ENCODE measurements around the gene PAFAH2. TPM values are rescaled to one million over a fixed set of nuclear protein-coding genes. Genes with fewer than 3 reads are reported as not detected.

The PAFAH2 gene
- 12.1 TPM for total RNA-seq
- long read RNA-seq, partial matches to known transcripts: 6 of 19 reads
- long read RNA-seq, other reads (novel, unspliced or antisense): 9 of 19 reads

- peak; percentile 98 for DNase-seq
- ATAC-seq (ENCODE audit: poor library complexity): peak; percentile 99
- intact Hi-C loops (cut with DNase I): loop anchor here (5.0 kb wide), 1 partner anchor 101 kb away; no protein-coding TSS in a partner anchor
These were observed at the start of gene PAFAH2 for GRCh38 chr1:25997828-25998761. TSS of gene PAFAH2 (minus strand) at chr1:25998063. CDS start at chr1:25990816, 7,247 bp downstream.

- ATAC-seq (ENCODE audit: poor library complexity): no peak
- intact Hi-C loops (cut with DNase I): no loop called here
- no peak for DNase-seq
These were observed 49.5 kb upstream of the PAFAH2 start for GRCh38 chr1:26047278-26047874.

DNA sequence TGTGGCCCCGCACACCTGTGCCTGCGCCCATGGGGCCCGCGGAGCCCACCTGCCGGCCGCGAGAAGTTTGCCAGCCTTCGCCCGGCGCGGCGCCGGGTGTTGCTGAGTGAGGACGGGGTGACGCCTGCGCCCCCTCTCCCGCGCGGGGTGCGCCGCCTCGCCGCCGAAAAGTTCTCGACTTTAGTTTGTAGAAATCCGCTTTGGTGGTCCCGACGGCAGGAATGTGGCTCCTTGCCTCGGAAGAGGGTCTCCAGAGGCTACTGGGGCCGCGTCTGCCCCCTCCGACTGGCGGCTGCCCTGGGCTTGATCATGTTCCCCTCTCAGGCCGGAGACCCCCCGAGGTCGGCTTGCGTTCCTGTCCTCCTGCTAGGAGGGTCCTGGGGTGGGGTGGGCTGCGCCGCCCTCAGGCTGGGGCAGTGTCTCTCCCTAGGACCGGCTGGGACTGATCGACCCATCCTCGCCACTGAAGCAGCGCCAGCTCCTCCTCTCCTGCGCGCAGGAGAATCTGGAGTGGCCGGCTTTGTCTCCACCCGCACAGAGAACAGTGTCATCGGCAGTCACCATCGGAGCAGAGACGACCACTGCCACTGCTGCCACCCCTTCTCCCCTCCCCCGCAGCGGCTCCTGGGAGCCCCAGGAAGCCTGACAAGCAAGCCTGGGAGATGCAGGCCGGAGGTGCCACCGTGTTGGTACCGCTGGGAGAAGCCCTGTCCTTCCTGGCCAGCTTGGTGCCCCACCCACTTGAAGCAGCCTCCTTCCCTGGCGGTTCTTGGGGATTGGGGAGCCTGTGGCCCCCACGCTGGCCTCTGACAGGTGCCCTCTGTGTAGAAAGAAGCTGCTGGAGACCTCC is 48.6 kb upstream of the PAFAH2 start:
- intact Hi-C loops (cut with DNase I): no loop called here
- DNase-seq (peak; percentile 30), ATAC-seq (ENCODE audit: poor library complexity) (no peak)

DNA sequence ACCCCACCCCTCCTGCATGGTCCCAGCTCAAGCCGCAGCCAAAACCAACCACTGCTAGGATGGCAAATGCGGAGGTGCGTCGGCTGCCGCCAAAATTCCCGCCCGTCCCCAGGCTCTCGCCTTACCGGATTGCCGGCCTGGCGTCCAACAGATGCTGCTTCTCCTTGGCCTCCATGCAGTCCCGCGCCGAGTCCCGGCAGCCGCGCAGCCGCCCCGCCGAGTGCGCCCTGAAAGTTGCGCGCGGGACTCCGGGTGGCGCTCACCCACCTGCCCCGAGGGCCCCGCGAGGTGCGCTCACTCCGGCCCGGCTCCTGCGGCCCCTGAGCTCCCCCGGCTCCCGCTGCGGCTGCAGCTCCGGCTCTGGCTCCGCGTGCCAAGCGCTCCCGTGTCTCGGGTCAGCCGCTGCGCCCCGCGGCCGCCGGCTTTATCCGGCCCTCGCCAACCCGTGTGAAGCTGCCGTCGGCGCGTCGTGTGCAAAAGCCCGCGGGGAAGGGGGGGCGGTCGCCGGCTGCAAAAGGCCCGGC is 47.9 kb upstream of the PAFAH2 start, which contains the start of gene SLC30A2:
Gene SLC30A2 (minus strand): TSS at position 397 of the 524 bp plus-strand sequence. CDS start 222 bp downstream, at position 175.
- ATAC-seq (ENCODE audit: poor library complexity): peak; percentile 32
- peak; percentile 40 for DNase-seq
- intact Hi-C loops (cut with DNase I): no loop called here

GRCh38 chr1:26044971-26045721 is 47.3 kb upstream of the PAFAH2 start:
- peak; percentile 53 for DNase-seq
- peak; percentile 24 for ATAC-seq (ENCODE audit: poor library complexity)
- intact Hi-C loops (cut with DNase I): no loop called here

DNA sequence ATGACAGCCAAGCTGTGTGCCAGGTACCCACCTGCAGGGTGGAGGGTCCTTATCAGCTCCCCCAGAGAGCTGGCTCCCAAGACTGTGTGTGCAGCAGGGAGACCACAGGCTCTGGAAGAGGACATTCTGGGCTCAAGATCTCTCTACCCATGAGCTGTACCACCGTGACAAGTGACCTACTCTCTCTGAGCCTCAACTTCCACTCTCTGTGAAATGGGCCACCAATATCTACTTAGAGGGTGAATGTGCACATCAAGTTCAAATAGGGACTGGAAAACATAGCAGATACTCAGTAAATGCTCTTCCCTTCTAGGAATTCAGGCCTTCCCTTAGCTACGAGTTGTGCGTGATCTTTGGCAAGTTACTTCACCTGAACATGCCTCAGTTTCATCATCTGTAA is 46.6 kb upstream of the PAFAH2 start:
- intact Hi-C loops (cut with DNase I): no loop called here
- no peak for DNase-seq
- no peak for ATAC-seq (ENCODE audit: poor library complexity)

GRCh38 chr1:26043765-26044164 is 45.9 kb upstream of the PAFAH2 start:
- DNase-seq: no peak
- intact Hi-C loops (cut with DNase I): no loop called here
- ATAC-seq (ENCODE audit: poor library complexity): no peak

DNA sequence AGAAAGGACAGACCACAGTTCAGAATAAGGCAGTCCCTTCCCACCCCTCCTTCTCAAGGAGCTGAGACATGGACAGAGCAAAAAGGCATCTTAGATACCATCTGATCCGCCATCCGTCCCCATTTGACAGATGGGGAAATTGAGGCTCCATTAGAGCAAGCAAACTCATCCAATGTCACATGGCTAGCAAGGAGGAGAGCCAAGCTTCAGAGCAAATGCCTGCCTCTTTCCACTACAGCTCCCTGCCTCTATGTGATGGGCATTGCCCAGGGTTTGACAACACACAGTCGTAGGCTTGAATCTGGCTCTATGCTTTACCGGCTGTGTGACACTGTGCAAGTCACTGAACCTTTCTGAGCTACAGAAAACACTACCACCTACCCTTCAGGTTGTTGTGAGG is 44.1 kb upstream of the PAFAH2 start:
- no peak for DNase-seq
- intact Hi-C loops (cut with DNase I): no loop called here
- ATAC-seq (ENCODE audit: poor library complexity): no peak

DNA sequence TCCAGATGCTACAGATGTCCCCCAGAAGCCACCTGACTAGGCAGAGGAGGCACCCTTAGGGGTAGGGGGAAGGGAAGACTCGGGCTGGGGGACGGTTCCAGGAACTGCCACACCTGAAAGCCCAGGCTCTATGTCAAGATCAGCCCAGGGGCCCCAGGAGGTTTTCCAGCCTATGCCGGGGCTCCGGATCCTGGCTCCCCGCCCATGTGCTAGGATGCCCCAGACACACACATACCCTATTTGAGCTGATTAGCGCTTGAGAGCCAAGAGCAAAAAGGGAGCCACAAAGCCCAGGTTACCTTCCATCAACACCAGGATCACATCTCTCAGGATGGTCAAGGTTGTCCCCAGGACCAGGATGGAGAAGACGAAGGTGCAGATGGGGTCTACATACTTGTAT is 43.5 kb upstream of the PAFAH2 start:
- DNase-seq (no peak), ATAC-seq (ENCODE audit: poor library complexity) (no peak)
- intact Hi-C loops (cut with DNase I): no loop called here

GRCh38 chr1:26038904-26039303 is 41.0 kb upstream of the PAFAH2 start:
- DNase-seq: no peak
- intact Hi-C loops (cut with DNase I): loop anchor here (5.0 kb wide), 3 partner anchors 63 to 123 kb away; no protein-coding TSS in a partner anchor

GRCh38 chr1:26038477-26038876 is 40.6 kb upstream of the PAFAH2 start:
- intact Hi-C loops (cut with DNase I): loop anchor here (5.0 kb wide), 3 partner anchors 64 to 124 kb away; no protein-coding TSS in a partner anchor
- ATAC-seq (ENCODE audit: poor library complexity) (no peak), DNase-seq (peak; percentile 24)

More at GRCh38 chr1:26038904-26039303, 41.0 kb upstream of the PAFAH2 start:
- no peak for ATAC-seq (ENCODE audit: poor library complexity)

- DNase-seq (peak; percentile 36), ATAC-seq (ENCODE audit: poor library complexity) (no peak)
- intact Hi-C loops (cut with DNase I): loop anchor here (2.0 to 5.0 kb wide), 4 partner anchors 27 to 124 kb away; no protein-coding TSS in a partner anchor
These were observed 40.0 kb upstream of the PAFAH2 start for GRCh38 chr1:26037904-26038303.

DNA sequence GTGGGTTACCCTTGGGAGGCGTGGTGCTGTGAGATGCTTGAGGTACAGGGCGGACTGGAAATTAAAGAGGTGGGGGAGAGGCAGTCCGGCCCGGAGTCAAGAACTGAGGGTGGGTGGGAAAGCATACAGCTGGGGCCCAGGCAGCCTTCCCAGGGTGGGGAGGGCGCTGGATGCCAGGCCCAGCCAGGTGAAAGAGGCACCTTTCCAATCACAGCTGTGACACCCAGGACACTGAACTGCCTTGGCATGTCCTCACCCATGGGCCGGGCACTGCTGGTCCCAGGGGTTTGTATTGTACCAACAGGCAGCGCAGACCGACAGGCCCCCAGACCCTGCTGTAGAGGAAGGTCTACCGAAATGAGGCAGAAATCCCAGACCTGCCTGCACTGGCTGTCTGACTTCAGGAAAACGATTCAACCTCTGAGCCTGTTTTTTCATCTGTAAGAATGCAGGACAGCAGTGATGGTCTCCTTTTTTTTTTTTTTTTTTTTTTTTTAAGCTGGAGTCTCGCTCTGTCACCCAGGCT is 39.0 kb upstream of the PAFAH2 start:
- DNase-seq (no peak), ATAC-seq (ENCODE audit: poor library complexity) (peak; percentile 1)
- intact Hi-C loops (cut with DNase I): loop anchor here (2.0 to 5.0 kb wide), 4 partner anchors 28 to 125 kb away; no protein-coding TSS in a partner anchor

GRCh38 chr1:26035959-26036755 is 38.3 kb upstream of the PAFAH2 start:
- ATAC-seq (ENCODE audit: poor library complexity) (peak; percentile 86), DNase-seq (peak; percentile 92)
- intact Hi-C loops (cut with DNase I): loop anchor here (2.0 to 5.0 kb wide), 4 partner anchors 29 to 126 kb away; no protein-coding TSS in a partner anchor

- intact Hi-C loops (cut with DNase I): loop anchor here (5.0 kb wide), 3 partner anchors 67 to 127 kb away; no protein-coding TSS in a partner anchor
- ATAC-seq (ENCODE audit: poor library complexity) (peak; percentile 90), DNase-seq (peak; percentile 98)
These were observed 37.5 kb upstream of the PAFAH2 start for GRCh38 chr1:26035203-26035958.

All from Right ventricle myocardium superior (tissue), 1 donor.